Endometrial microvascular endothelial cells (primary cell): ENCODE data around the gene CCNH. TPM values are rescaled to one million over a fixed set of nuclear protein-coding genes. Genes with fewer than 3 reads are reported as not detected.

Source experiments
- in situ Hi-C: cut with HindIII; loops from 2 replicates; pipeline ENCODE4 v1.10.0; 2017; ENCODE audit warnings: low sequenced_read_pairs, low pct_unique_long_range_greater_than_20kb; ENCODE audit errors: inconsistent ontology term
- total RNA-seq: library from RNA; depleted of rRNA; stranded (reverse); fragments of >200 nt; gene quantifications from one replicate; pipeline ENCODE4 v1.2.3, GENCODE V29; 2015; ENCODE audit errors: inconsistent ontology term

CCNH gene
- 89.5 TPM for total RNA-seq

DNA sequence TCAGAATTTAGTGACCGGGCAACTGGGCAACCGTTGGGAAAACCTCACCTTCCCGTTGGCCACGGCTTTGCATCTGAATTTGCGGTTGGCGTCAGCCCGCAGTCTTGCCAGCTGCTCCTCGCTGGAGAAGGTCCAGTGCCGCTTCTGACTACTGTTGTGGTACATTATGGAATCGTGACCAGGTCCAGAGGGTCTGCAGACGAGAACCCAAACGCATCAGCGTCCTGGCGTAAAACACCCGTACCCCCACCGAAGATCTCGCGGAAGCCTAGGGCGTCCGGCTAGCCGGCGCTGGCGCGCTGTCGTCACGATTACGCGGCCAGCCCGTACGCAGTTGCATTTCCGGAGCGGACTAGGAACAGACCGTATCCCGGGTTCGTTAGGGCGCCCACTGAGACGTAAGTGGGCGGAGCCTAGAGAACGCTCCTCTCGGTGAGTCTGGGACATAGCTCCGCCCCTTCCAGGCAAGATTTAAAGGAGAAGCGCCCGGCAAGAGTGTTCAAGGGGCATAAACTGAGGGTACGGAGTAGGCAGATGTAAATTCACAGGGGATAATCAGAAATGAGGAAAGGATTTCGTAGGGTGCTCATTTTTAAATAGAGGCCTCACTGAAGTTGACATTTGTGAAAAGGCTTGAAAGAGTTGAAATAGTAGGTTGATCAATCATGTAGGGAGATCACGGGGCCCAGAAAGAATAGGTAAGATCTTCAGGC is at the start of gene CCNH:
Gene CCNH (minus strand): TSS at position 301 of the 713 bp plus-strand sequence. CDS start 136 bp downstream, at position 165.
- in situ Hi-C loops = no loop called here

GRCh38 chr5:87457706-87458105 is 45.0 kb upstream of the CCNH start:
- in situ Hi-C loops = no loop called here

GRCh38 chr5:87453801-87454200 is 41.1 kb upstream of the CCNH start:
- in situ Hi-C loops = no loop called here

DNA sequence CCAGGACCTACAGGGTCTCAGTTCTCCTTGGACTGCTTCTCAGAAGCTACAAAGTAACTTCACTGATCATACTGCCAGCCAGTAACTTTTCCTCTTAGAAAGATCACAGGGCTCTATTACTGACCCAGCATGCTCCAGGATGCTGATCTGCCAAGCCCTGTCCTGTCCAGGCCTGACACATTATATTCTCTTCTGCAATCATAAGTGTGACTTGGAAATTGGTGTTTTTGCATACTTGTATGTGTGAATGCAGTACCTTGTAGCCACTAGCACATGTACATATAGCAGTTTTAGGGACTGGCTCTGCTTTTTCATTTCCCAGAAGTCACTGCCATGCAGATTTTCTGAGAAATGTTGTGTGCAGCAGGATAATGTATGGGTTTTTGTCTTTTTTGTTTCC is 40.1 kb upstream of the CCNH start:
- in situ Hi-C loops = no loop called here

GRCh38 chr5:87442419-87442818 is 29.7 kb upstream of the CCNH start:
- in situ Hi-C loops = no loop called here

GRCh38 chr5:87438231-87438630 is 25.5 kb upstream of the CCNH start:
- in situ Hi-C loops = no loop called here

- in situ Hi-C loops = no loop called here
These were observed 25.0 kb upstream of the CCNH start for GRCh38 chr5:87437724-87438123.

GRCh38 chr5:87435144-87435694 is 22.5 kb upstream of the CCNH start:
- in situ Hi-C loops = no loop called here

GRCh38 chr5:87434461-87434860 is 21.7 kb upstream of the CCNH start:
- in situ Hi-C loops = no loop called here

DNA sequence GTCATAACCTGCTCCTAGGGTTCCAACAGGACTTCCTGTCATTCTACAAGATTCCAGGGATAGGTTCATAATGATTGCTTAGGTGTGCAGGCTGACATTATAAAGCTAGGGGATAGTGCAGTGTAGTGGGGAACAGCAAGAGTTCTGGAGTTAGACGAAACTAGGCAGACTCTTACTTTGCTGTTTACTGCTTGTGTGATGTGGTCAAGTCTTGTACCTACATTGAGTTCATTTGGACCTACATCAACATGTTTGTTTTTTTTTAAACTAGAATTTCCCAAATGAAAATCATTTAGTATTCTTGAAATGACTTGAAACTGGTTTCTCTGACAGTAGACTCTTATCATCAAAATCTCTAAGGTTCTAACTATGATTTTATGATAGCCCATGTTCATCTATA is 21.2 kb upstream of the CCNH start:
- in situ Hi-C loops = no loop called here

DNA sequence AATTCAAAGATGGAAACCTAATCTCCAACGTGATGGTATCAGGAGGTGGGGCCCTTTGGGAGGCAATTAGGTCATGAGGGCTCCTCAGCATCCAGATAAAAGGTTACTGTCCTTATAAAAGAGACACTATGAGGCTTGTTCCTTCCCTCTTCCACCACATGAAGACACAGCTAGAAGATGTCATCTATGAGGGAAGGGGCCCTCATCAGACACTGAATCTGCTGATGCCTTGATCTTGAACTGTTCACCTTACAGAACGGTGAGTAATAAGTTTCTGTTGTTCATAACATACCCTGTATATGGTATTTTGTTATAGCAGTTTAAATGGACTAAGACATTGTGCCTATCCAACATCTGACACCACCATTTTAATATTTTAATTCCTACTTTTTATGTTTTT is 19.7 kb upstream of the CCNH start:
- in situ Hi-C loops = no loop called here

GRCh38 chr5:87430863-87431457 is 18.2 kb upstream of the CCNH start:
- in situ Hi-C loops = no loop called here

- in situ Hi-C loops = no loop called here
These were observed 11.0 kb upstream of the CCNH start for GRCh38 chr5:87423755-87424154.

- in situ Hi-C loops = no loop called here
These were observed 8.6 kb upstream of the CCNH start for GRCh38 chr5:87421307-87421706.

DNA sequence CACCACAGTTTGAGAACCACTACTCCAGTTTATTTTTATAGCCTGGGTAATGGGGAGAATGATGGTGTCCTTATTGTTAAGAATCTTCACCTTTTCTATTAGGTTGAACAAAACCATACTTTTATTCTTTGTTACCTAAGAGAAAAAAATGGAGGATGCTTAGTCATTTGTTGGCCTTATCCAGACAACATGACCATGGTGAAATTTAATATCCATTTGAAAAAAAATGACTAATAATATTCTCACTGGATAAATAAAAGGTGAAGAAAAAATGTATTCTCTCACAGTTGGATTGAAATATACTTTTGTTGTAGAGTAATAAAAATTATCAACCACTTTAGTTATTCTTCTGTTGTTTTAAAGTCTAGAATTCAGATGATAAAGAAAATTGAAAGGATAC is 5.8 kb upstream of the CCNH start:
- in situ Hi-C loops = no loop called here

DNA sequence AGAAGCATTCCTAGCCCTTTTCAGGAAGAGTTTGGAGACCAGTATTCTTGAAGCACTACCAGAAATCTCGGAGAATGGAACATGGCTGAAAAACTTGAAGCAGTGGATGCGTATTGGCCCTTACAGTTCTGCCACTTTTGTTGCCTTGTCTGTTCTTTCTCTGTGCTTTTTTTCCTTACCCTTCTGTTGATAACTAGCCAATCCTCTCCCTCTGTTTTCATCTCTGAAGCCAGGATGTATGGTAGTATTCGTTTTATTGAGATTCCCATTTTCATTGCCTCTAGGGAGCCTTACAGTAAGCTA is 564 bp upstream of the CCNH start:
- in situ Hi-C loops = no loop called here

DNA sequence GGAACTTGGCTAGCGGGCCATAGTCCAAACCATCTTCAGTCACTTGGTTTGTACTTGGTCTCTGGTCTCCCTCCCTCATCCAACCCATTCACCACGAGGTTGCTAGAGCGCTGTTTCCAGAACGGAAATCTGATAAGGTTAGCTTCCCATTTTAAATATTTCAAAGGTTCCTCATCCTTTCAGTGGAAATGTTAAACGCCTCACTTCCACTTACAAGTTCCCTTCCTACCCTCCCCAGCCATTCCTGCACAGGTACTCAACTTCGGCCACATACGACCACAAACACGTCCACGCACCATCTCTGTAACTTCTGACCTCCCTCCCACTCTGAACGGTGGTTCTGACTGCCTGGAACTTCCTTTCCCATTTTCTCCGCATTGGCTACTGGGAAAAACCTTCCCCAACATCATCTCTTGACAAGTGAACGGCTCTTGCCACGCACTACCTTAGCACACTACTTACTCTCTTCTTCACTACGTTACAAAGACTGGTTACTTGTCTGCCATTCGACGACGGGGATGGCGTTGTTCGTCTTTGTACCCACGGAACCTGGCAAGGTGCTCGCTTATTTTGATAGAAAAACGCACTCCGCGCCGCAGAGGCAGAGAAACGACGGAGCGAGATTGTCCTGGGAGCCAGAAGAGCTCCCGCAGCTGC is 629 bp downstream of the CCNH start:
- in situ Hi-C loops = no loop called here

DNA sequence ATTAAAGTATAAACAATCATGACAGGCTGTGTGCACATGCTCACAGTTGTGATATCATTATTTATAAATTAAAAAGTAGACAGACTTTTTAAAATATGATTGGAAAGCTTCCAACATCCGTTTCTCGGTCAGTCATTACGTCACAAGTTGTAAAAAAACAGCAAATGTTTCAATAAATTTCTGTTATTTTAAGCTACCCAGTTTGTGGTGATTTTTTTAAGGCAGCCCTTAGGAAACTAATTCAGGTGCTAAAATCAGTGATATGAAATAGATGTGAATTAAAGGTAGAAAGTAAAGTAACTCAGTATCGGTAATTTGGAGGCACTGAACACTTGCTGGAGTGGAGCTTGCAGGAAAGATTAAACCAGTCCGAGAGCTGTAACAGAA is 1.2 kb downstream of the CCNH start:
- in situ Hi-C loops = no loop called here

DNA sequence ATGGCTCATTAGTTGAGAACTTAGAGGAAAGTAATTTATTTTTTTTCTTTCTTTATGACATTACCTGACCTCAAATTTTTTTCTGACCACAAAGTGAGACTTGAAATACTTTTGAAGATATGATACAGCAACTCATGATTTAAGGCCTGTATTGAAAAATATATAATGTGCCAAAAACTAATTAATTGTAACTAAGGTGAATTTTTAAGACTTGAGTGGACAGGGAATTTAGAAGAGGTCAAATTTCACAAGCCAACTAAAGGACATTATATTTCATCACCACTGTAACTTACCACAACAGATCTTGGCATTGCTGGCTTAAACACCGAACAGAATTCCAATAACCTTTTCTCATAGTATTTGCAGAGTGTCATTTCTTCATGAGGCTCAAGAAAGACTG is 1.8 kb downstream of the CCNH start:
- in situ Hi-C loops = no loop called here

GRCh38 chr5:87408204-87408603 is 4.5 kb downstream of the CCNH start:
- in situ Hi-C loops = no loop called here
